HG03108 (cell line): ENCODE data around the gene COL4A6.

Experiments used
- ATAC-seq: cut with Tn5 transposase; IDR thresholded peaks from one replicate; pipeline ENCODE4 v1.9.1; 2021; ENCODE audit warnings: moderate library complexity; ENCODE audit not compliant: unreplicated experiment

COL4A6 gene

GRCh38 chrX:108163333-108164082, 274.7 kb downstream of the COL4A6 start:
- no peak for ATAC-seq

GRCh38 chrX:108162265-108162664, 276.0 kb downstream of the COL4A6 start:
- ATAC-seq, result no peak

GRCh38 chrX:108160309-108160708, 277.9 kb downstream of the COL4A6 start:
- ATAC-seq, result no peak

GRCh38 chrX:108159028-108159670, 279.1 kb downstream of the COL4A6 start:
- no peak for ATAC-seq

- no peak for ATAC-seq
Measured at GRCh38 chrX:108157628-108158027, 280.6 kb downstream of the COL4A6 start.

- ATAC-seq, result no peak
Measured at GRCh38 chrX:108156934-108157466, 281.2 kb downstream of the COL4A6 start.

- no peak for ATAC-seq
Measured at GRCh38 chrX:108156082-108156481, 282.1 kb downstream of the COL4A6 start.

GRCh38 chrX:108148524-108148923, 289.7 kb downstream of the COL4A6 start:
- peak; percentile 86 for ATAC-seq

- no peak for ATAC-seq
Measured at GRCh38 chrX:108138814-108139702, 299.2 kb downstream of the COL4A6 start.

- no peak for ATAC-seq
Measured at GRCh38 chrX:108134724-108135123, 303.5 kb downstream of the COL4A6 start.

- no peak for ATAC-seq
Measured at GRCh38 chrX:108132876-108133275, 305.3 kb downstream of the COL4A6 start.

- no peak for ATAC-seq
Measured at GRCh38 chrX:108132034-108132433, 306.2 kb downstream of the COL4A6 start.

- ATAC-seq, result no peak
Measured at GRCh38 chrX:108131471-108131870, 306.8 kb downstream of the COL4A6 start.

GRCh38 chrX:108130889-108131288, 307.3 kb downstream of the COL4A6 start:
- ATAC-seq, result no peak

GRCh38 chrX:108127152-108127551, 311.1 kb downstream of the COL4A6 start:
- no peak for ATAC-seq

GRCh38 chrX:108126661-108127060, 311.6 kb downstream of the COL4A6 start:
- no peak for ATAC-seq

GRCh38 chrX:108123591-108124366, 314.4 kb downstream of the COL4A6 start:
- no peak for ATAC-seq

GRCh38 chrX:108122748-108123147, 315.5 kb downstream of the COL4A6 start:
- no peak for ATAC-seq

GRCh38 chrX:108121291-108121690, 316.9 kb downstream of the COL4A6 start:
- no peak for ATAC-seq

- ATAC-seq, result no peak
Measured at GRCh38 chrX:108117988-108118387, 320.2 kb downstream of the COL4A6 start.

GRCh38 chrX:108114541-108114940, 323.7 kb downstream of the COL4A6 start:
- ATAC-seq, result no peak
